Dedifferentiated amniotic fluid mesenchymal stem cell (primary cell): Measurements from ENCODE around the gene PRLH.
"Not testable (repeated sequence)": the region's sequence is repeated elsewhere in the genome, so short reads cannot be mapped to it uniquely, and the experiment has no call there.

Experiments
- DNase-seq: peaks from one replicate; pipeline ENCODE4 v3.0.0-alpha.2; 2016; ENCODE audit errors: extremely low spot score

PRLH gene

DNA sequence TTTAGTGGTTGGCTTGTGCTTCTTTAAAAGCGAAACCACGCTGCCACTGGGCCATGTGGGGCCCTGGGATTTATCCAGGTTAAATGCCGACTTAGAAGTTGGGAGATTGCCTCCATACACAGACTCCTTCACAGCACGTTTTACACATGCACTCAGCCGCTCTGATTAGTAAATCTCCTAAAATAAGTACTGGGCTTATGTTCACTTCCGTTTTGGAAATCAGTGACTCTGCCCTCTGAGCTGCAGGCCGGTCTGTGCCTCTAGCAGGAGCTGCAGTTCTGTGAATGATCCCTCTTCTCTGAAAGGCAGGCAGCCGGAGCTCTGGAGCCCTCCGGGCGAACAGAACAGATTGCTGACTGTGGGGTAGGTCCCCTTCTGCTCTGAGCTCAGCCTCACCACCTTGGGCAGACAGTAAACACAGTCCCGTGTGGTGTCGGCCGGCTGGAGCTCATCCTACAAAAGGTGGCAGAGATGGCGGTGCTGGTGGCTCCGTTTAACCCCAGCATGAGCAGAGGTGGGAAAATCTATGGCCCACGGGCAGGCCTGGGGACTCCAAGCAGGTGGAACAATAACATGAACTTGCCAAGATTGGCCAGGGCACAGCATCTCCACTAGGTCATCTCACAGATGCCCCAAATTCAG lies 34.0 kb downstream of the PRLH start:
- DNase-seq = peak; percentile 72

DNA sequence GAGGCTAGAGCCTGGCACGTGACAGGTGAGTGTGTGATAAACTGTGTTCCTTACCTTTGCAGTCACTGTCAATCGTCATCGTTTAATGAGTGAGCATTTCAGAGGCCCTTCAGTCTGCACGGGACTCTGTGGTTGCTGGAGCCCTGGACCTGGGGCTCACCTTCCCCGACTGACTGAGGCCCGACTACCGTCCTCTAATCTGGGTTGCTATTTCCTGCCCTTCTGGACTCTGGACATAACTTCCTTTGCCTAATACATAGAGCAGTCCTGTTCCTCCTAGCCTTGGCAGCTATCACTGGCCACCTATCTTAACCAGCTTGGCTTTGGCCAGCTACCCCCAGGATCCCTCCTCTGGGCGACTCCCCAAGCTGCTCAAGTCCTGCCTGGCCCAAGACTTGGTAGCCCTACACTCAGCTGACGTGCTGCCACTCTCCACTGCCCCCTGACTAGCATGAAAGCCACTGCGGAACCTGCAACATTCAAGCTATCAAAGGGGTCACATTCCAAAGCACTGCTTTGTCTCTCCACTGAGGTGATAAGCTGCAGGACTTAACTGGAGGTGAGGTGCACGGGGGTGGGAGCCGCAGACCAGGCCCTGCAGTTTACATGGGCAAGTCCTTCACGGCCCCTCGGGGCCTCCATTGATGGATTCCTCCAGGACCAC lies 35.2 kb downstream of the PRLH start:
- no peak for DNase-seq

- no peak for DNase-seq
Measured at GRCh38 chr2:237602409-237602808, 36.0 kb downstream of the PRLH start.

GRCh38 chr2:237603049-237603717 lies 36.8 kb downstream of the PRLH start:
- DNase-seq = no peak

DNA sequence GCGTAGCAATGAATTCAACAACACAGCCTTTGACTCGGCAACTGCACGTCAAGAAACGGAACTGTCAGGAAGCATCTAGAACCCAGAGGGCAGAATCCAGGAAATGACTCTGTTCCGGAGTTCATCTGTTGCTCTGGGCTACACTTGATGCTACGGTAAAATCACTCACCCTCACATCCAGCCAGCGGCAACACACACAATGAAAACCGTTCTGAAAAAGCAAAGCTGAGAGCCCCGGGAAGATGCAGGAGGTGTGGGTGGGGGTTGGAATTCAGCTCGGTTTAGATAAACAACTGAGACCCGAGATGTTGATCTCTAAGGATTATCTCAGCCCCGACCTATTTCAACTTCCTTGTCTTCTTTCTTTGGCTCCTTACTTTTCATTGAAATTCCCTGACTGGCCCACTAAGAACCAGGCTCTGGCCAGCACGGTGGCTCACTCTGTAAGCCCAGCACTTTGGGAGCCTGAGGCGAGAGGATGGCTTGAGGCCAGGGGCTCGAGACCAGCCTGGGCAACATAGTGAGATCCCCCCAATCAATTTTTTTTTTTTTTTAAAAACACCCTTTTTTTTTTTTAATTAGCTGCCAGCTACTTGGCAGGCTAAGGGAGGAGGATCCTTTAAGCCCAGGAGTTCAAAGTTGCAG lies 37.5 kb downstream of the PRLH start:
- peak; percentile 41 for DNase-seq

DNA sequence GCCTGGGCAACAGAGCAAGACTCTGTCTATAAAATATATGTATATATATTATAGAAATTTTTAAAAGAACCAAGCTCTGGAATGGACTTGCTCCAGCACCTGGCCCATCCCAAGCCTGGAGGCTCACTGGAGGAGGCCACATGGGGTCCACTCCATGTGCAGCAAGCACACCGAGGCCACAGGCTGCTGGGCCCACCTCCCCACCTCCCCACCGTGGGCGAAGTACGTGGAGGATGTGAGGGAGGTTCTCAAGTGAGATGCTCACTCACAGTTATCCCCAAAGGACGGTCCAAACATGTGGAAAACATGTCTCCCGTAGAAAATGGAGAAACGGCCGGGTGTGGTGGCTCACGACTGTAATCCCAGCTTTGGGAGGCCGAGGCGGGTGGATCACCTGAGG lies 38.0 kb downstream of the PRLH start:
- no peak for DNase-seq

DNA sequence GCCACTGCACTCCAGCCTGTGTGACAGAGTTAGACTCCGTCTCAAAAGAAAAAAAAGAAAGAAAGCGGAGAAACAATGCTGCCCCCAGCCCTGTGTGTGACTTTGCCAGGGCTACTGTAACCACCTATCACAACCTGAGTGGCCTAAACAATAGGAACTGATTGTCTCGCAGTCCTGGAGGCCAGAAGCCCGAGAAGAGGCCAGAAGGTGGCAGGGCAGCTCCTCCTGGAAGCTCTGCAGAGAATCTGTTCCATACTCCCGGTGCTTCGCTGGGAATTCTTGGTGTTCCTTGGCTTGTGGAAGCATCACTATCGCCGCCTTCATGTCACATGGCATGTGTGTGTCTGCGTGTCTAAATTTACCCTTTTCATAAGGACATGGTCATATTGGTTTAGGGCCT lies 38.6 kb downstream of the PRLH start:
- DNase-seq = no peak

GRCh38 chr2:237606522-237606921 lies 40.1 kb downstream of the PRLH start:
- DNase-seq = not testable (repeated sequence)

DNA sequence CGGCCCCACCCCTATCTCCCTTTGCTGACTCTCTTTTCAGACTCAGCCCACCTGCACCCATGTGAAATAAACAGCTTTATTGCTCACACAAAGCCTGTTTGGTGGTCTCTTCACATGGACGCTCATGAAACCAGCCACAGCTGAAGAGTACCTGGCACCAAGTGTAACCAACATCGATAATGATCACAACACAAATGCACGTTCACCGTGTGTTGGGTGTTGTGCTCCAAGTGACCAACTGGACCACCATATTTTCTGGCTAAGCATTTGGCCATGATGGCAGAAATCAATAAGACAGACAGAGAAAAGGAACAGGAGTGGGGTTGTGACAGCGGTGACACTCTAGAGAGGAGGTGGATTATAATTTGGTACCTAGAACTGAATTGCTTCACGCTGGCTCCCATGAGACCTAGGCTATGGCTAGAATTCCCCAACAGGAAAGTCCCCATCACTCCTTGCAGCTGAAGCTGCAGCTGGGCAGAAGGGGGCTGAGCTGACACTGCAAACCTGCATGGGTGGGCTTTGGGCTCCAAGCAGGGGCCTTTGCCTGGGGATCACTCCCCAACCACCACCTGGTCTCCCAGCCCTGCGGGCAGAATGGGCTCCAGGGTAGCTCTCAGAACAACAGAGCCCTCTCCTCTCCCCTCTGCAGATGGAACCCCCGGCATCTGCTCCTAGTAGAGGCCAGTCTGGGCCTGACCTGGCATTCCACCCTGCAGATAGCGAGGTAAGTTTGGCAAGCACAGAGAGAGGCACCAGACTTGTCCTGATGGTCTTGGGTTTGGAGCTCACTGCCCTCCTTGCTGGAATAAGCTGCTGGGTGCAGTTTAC lies 46.4 kb downstream of the PRLH start:
- no peak for DNase-seq

- no peak for DNase-seq
Measured at GRCh38 chr2:237613679-237614078, 47.3 kb downstream of the PRLH start.

DNA sequence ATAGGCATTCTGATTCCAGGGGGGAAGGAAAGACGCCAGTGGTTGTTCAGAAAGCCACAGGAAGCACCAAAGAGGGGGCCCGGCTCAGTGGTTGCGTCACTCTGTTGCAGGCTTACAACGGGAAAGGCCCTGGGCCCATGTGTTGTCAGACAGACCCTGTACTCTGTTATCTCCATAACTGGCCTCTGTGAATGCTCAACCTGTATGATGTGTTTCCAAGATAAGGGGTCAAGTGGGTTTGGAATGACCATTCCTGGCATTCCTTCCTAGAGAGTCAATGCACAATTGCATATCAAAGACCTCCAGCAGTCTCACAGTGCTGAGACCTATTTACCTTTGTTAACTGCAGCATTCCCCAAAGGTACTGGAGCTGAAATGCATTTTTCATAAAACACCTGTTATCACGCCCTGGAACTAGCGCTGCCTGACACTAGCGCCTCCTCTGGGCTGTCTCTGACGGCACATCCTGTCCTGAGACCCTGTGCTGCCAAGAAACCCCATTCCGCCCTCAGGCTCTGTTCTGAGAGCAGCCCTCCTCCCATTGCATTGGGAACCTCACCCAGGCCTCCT lies 47.9 kb downstream of the PRLH start:
- DNase-seq = no peak

- DNase-seq = no peak
Measured at GRCh38 chr2:237615631-237616249, 49.4 kb downstream of the PRLH start.

DNA sequence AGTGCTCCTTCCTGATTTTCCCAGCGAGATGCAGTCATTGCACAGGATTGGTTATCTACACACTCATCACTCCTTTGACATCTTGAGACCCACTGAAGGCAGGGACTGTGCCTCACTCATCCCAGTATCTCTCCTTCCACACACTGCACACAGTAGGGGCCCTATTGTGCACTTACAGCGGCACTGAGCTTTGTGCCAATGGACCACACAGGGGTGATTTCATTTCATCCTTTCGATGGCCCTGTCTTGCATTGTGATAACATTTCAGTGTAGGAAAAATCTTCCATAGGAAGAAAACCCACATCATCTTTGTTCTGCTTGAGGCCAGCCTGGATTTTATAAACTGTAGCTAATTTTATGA lies 50.0 kb downstream of the PRLH start:
- no peak for DNase-seq
